NCI-H2196 treated with DMSO at 0.1 percent for 48 hours (cell line): ENCODE results near the gene CARS1.
A peak's percentile ranks its signal among the peaks of the same experiment; 100 is the strongest.
"Not testable (repeated sequence)": the region's sequence is repeated elsewhere in the genome, so short reads cannot be mapped to it uniquely, and the experiment has no call there.

Experiments used
- DNase-seq: peaks from one replicate; lab custom pipeline; 2025; ENCODE audit not compliant: unreplicated experiment; lab: John Stamatoyannopoulos, UW

The CARS1 gene

DNA sequence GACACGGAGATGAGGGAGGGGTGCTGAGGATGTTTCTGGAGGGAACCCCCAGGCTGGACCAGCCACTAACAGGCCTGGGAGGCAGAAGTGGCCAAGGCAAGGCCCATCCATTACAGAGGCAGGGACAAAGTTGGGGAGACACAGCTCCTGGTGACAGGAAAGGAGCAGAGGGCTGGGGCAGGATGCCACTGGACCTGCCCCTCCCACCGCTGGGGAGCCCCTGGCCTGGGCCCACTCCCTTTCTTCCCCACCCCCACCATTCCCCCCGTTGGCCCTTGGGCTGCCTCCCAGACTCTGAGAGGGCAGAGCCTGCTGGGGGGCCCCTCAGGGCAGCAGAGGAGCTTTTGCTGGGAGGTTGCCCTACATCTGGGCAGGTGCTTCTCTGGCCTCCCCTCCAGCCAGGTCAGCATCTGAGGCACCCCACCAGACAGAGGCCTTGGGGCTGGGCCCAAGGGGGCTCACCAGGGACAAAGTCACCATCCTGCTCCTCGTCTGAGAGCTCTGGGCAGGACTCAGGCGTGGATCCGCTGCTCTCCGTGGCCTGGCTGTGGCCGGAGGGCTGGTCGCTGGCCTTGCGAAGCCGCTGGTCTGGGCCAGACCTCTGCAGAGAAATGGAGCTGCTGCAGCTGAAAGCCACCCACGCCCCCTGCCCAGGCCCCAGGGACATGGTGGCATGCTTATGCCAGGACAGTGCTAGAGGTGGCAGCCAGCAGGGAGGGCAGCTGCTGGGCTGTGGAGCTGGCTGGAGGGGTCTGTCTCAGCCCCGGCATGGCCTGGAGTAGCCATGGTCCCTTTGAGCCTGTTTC lies 33.1 kb upstream of the CARS1 start:
- DNase-seq = no peak

DNA sequence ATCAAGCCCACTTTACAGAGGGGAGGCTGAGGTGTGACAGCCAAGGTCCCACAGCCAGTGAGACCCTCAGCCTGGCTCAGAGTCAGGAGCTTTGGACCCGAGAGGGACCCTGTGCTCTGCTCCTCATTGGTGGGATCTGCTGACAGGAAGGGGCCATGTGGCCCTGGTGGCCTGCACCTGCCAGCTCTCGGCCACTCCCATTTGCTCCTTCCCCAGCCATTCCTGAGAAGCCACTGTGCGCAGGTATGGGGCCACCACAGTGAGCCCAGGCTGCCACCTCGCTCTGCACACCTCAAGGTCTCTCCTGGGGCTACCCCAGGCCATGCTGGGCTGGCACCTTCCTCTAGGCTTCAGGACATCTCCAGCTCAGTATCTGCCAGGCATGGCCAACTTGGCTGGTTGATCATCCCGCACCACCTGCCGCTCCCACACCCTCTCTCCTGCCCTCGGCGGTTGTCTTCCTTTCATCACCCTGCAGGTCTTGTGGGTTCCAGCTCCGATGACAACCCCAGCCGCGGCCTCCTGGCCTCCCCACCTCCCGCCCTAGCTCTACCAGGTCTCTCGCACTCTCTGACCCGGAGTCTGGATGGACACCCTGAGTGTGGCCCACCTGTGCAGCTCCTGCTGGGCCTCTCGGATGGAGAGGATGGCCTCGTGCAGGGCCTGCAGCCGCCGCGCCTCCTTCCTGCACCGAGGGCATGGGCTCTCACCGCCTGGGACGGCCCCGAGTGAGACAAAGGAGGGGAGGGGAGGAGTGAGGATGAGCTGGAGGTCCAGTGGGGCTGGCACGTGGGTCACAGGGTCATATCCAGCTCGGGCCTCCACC lies 32.2 kb upstream of the CARS1 start:
- DNase-seq = no peak

DNA sequence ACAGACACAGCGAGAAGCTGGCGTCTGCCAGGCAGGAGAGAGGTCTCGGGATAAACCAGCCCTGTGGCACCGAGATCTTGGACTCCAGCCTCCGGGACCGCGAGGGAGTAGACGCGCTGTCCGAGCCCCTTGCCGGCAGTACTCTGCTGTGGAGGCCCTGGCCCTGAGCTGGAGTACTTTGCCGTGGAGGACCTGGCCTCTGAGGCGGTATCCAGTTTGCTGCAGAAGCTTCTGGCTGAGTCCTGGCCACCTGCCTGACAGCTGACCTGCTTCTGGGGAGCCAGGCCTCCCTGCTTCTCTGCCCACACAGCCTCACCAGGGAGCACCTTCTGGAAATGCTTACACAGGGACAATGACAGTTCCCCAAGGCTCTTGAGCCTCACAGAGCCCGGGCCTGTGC lies 31.6 kb upstream of the CARS1 start:
- DNase-seq = no peak

DNA sequence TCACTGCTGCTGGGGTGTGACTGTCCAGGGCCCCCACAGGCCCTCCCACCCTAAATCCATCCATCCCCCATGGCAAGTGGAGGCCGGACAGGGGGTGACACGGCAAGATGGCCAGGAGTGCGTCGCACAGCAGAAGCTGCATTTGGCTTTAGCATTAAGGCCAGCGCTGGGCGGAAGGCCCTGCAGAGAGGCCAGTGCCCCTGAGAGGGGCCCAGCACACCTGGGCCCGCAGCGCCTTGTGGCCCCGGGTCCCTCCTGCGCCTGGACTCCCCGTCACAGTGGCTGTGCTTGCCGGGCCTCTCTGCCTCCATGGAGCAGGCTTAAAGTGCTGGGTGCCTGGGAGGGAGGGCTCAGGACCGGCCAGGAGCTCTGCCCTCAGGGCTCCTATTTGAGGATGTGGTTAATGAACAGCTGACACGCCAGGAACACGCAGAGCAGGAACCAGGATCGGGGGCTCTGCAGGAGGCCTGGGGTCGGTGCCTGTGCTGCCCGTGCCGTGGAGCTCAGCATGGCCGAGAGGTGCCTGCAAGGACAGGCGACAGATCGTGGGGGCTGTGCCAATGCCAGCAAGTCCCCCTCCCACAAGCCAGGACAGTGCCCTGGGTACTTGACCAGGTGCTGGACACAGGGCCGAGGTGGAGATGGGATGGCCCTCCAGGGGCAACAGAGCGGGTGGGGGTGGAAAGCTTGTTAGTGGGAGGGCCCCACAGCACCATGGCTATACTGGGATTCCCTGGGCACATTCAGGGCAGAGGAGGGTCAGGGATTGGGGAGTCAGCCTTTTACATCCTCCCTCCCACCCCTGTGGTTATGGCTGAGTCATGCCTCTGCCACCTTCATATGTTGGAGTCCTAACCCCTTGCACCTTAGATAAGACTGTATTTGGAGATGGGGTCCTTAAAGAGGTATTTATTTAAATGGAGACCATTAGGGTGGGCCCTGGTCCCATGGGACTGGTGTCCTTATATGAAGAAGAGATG lies 30.9 kb upstream of the CARS1 start:
- DNase-seq = no peak

DNA sequence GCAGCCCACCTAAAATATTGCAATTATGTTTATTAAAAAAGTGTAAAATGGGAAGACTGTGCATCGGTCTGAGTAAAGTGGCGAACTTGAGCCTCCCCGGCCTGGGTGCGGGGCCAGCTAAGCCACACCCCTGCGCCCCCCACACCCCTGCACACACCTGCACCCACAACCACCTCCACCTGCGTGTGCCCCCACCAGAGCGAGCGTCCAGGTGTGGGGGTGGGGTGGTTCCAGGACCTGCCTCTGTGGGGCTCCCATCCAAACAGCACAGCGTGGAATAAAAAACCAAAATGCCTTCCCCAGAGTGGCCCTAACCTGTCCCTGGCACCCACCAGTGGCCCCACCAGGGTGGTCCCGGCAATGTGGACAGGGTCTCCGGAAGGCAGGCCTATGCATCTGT lies 30.1 kb upstream of the CARS1 start:
- no peak for DNase-seq

DNA sequence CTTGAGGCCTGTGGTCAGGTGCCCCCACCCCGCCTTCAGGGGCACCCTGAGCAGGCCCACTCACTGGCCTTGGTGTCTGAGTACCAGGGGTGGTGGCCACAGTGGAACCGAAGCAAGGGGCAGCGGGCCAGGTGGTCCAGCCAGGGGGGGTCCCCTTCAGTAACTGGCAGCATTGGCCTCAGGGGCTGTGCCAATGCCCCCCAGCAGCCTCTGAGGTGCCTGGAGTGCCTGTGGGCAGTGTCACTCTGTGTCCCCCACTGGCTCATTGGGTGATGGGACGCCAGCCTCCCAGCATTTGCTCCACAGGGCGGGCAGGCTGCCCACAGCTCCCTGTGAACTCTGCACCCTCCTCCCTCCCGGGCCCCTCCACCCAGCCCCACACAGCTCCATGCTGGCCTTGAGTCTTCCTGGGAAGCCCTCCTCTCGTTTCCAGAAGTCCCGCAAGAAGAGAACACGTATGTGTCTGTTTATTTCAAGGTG lies 29.5 kb upstream of the CARS1 start:
- no peak for DNase-seq

DNA sequence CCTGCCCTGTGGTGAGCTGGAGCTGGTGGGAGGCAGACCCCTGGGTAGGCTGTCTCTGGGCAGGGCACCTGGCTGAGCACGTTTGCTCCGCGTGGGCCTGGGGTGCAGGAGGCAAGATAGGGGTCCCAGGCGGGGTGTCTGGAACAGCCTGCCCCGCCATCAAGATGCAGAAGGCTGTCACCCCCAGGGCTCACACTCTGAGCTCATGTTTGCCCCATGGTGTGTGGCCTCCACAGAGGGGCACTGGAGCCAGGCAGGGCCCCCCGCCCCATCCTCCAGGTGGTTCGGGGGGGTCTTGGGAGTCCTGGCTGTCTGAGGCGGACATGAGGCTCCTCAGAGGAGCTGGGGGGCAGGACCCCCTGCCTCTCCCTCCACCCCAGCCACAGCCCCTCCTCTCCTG lies 28.9 kb upstream of the CARS1 start:
- DNase-seq = no peak

DNA sequence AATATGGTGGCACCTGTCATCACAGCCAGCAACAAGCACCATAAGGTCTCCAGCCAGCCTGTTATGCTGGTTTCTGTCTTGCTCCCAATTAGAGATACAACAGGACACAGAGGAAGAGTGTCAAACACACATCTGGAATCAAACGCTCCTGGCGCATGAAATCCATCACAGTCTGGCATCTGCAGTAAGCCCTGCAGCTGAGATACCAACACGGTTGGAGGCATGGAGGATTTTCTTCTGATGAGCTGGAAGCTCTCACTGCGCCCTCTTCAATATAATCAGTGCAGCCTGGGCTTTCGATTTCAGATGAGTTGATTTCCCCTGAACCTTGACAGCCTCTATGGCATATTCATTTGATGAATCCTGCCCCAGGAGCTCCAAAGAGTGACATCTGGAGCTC lies 27.8 kb upstream of the CARS1 start:
- DNase-seq = no peak

DNA sequence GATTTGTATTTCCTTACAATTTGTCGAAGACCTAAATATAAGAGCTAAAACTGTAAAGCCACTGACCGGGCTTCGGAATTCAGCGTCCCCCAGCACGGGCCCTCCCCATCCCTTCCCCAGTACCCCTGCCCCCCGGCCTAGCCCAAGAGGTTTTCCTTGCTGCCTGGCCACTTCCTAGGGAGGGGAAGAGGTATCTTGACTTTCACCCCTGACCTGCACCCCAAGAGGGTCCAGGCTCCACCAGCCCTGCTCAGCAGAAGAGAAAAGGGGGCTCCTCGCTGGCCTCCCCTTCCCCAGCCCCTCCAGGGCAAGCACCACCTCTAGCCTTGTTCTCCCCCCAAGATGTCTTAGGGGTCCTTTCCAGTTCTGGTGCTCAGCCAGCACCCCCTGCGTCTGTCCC lies 26.1 kb upstream of the CARS1 start:
- no peak for DNase-seq

DNA sequence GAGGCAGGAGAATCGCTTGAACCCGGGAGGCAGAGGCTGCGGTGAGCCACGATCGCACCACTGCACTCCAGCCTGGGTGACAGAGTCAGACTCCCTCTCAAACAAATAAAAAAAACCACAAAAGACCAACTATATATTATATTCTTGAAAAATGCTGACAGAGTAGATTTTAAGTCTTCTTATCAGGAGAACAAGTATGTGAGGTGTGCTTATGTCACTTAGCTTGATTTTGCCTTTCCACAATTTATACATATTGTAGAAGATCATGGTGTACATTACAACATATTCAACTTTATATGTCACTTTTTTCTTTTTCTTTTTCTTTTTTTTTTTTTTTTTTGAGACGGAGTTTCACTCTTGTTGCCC lies 24.1 kb upstream of the CARS1 start:
- no peak for DNase-seq

DNA sequence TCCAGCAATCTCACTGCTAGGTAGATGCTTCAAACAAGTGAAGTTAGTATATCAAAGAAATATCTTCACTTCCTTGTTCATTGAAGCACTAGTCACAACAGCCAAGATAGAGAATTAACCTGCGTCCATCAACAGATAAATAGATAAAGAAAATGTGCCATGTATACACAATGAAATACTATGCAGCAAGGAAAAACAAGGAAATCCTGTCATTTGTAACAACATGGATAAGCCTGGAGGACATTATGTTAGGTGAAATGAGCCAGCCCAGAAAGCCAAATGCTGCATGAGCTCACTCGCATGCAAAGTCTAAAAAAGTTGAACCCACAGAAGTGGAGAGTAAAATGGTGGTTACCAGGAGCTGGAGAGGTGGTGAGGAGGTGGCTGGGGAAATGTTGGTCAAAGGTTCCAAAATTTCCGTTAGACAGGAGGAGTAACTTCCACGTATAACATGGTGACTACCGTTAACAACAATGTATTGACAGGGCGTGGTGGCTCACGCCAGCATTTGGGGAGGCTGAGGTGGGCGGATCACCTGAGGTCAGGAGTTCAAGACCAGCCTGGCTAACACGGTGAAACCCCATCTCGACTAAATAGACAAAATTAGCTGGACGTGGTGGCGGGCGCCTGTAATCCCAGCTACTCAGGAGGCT lies 23.6 kb upstream of the CARS1 start:
- no peak for DNase-seq

DNA sequence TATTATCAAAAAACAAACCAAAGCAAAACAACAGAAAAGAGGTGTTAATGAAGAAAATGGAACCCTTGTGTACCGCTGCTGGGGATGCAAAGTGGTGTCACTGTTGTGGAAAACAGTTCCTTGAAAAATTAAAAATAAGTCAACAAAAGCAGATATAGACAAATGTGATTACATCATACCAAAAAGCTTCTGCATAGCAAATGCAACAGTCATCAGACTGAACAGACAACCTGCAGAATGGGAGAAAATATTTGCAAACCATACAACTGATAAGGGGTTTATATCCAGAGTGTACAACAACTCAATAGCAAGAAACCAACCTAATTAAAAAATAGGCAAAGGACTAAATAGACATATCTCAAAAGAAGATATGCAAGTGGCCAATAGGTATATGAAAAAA lies 22.9 kb upstream of the CARS1 start:
- DNase-seq = no peak

DNA sequence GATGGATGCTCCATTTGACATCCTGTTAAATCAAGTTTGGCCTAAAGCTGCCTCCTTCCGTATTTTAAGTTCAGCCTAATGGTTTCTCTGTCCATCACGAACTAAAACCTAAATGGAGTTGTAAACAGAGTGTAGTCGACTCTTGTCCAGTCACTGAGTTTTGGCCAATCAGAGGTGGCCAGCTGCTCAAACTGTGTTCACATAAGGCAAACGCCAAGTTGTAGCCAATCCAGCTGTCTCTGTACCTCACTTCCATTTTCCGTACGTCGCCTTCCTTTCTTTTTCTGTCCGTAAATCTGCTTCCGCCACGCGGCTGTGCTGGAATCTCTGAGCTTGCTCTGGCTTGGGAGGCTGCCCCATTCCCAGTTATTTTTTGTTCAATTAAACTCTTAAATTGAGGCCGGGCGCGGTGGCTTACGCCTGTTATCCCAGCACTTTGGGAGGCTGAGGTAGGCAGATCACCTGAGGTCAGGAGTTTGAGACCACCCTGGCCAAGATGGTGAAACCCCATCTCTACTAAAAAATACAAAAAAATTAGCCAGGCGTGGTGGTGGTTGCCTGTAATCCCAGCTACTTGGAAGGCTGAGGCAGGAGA lies 20.7 kb upstream of the CARS1 start:
- no peak for DNase-seq

DNA sequence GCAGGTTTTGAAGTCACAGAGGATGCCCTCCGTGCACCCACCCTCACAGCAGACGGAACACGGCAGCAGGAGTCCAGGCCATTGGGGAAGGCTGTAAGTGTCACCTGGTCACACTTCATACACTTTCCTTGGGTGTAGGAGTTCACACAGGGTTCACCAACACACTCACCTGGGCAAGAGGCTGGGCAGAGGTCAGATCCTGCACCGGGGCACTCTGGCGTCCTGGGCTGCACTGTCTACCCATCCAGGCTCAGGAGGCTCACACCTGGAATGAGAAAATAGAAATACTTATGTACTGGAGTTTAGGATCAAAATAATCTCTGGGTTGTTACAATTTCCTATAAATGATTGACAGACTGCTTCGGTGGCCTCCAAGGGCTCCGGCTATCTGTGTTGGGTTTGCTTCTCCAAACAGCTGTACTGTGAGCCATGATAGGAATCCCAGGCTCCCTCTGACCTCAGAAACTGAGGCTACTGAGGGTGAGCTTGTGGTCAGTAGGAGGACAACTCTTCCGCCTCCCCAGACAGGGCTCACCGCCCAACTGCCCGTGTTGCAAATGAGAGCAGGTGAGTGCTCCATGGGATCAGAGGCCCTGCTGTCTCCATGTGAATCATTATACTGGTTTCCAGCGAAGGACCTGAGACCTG lies 20.1 kb upstream of the CARS1 start:
- DNase-seq = no peak

DNA sequence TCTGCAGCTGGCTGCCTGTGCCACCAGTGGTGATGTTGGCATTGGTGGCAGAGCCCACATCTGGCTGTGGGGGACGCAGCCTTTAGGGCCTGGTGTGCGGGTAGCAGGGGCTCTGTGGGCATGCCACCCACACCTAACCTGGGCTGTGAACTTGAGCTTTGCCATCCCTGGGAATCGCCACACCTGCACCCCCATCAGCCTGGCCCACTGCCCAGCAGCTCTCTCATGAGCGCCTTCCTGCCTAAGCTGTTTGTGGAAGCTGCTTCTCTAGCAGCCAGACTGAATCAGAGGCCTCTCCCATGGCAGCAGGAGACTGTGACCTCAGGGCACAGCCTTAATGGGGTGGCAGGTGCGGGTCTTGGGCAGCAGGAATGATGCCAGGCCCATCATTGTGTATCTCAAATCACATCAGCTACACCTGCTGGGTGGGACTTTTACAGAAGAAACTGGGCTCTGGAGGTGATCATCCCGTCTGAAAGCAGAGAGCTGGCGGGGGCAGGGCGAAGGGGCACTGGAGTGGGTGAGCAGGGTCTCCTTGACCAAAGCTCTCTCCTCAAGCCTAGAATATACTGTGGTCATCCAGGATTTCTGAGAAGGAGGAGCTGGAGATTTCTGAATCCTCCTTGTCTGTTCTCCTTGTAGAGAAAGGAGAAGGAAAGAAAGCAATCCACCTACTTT lies 17.8 kb upstream of the CARS1 start:
- DNase-seq = peak; percentile 72

DNA sequence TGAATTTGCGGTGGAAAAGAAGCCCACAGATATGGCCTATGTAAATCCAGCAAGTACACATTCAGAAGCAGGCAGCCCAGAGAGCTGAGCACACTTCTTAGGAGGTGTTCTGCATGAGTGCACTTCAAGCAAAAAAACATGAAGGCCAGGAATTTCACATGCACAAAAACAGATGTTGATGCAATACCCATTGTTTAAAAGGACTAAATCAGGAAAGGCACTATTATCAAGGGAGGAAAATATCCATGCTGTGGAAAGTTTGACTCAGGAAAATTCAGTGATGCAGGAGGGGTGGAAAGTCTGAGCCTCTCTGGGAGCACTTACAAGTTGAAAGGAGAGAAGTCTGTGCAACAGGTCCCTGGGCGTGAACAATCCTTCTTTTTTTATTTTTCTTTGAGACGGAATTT lies 15.8 kb upstream of the CARS1 start:
- no peak for DNase-seq

DNA sequence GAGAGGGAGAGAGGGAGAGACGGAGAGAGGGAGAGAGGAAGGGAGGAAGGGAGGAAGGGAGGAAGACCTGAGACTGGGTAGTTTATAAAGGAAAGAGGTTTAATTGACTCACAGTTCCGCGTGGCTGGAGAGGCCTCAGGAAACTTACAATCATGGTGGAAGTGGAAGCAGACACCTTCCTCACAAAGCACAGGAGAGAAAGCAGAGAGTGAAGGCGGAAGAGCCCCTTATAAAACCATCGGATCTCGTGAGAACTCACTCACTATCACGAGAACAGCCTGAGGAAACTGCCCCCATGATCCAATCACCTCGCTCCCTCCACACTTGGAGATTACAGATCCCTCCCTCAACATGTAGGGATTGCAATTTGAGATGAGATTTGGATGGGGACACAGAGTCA lies 12.2 kb upstream of the CARS1 start:
- no peak for DNase-seq

DNA sequence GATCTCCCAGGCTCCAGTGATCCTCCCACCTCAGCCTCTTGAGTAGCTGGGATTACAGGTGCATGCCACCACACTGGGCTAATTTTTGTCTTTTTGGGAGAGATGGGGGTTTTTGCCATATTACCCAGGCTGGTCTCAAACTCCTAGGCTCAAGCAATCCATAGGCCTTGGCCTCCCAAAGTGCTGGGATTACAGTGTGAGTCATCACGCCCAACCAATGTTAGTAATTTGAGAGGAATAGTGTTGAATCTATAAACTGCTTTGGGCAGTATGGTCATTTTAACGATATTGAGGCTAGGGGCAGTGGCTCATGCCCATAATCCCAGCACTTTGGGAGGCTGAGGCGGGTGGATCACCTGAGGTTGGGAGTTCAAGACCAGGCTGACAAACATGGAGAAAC lies 9.1 kb upstream of the CARS1 start:
- DNase-seq = not testable (repeated sequence)

DNA sequence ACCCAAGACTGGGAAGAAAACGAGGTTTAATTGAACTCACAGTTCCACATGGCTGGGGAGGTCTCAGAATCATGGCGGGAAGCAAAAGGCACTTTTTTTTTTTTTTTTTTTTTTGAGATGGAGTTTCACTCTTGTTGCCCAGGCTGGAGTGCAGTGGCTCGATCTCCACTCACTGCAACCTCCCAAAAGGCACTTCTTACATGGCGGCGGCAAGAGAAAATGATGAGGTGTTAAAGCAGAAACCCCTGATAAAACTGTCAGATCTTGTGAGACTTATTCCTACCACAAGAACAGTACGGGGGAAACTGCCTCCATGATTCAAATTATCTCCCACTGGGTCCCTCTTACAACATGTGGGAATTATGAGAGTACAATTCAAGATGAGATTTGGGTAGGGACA lies 7.5 kb upstream of the CARS1 start:
- DNase-seq = not testable (repeated sequence)
